ENCODE data around the gene MEG3.

The MEG3 gene

DNA sequence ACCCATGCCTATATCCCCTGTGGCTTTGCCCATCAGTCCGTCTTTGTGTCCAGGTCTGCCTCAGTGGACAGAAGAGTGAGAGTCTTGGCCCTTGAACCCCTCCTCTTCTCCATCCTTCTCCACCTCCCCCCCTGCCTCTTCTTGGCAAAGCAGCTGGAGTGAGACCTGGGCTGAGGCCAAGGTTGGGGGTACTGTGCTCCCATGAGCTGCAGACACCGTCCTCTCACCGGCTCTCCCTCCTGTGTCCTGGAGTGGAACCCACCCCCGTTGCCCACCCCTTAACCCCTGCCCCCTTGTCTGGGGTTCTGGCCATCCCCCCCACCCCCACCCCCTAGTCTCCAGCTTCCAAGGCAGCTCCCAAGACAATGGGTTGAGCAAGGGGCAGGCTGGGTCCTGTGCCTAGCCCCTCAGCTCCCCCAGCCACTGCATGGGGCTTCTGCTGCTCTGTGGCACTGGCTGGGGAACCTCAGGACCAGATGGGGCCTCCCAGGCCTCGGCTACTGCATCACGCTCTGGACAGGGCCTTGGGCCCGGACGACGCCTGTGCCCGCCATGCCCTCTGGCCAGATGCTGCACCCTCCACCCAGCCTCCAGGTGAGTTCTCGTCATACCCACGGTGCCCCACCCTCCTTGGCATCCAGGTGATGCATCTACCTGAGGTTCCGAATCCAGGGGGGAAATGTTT lies 41.9 kb downstream of the MEG3 start:
- DNase-seq = no peak

GRCh38 chr14:100868621-100869370 lies 42.9 kb downstream of the MEG3 start:
- no peak for DNase-seq

DNA sequence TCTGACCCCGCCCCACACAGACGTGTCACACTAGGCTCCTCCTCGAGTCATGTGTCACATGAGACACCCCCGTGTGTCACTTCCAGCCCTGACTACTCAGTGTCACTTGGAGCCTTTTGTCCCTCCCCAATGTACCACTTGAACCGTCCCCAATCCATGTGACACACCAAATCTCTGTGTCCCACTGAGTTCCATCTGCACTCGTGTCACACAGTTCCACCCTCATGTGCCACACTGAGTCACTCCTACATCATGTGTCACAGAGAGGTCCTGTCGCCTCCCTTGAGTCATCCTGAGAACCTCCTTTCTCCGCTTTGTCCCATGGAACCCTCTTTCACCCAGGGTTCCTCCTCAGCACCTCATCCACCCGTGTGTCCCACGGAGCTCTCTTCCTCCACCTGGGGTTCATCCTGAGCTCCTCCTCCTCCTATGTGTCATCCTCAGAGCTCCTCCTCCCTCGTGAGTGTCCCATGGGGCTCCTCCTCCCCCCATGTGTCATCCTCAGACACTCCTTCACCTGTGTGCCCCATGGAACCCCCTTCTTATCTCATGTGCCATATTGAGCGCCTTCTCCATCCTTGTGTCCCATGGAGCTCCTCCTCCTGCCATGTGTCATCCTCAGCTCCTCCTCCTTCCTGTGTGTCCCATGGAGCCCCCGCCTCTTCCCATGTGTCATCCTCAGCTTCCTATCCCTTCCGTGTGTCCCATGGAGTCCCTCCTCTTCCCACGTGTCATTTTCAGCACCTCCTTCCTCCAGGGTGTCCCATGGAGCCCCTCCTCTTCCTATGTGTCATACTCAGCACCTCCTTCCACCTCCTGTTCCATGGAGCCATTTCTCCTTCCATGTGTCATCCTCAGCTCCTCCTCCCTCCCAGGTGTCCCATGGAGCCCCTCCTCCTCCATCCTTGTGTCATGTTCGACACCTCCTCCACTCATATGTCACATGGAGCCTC lies 45.6 kb downstream of the MEG3 start:
- DNase-seq = no peak

GRCh38 chr14:100872259-100873095 lies 46.6 kb downstream of the MEG3 start:
- DNase-seq = no peak

GRCh38 chr14:100873096-100873482 lies 47.2 kb downstream of the MEG3 start:
- DNase-seq = no peak

- DNase-seq = no peak
Observed at GRCh38 chr14:100874051-100874410, 48.1 kb downstream of the MEG3 start.

DNA sequence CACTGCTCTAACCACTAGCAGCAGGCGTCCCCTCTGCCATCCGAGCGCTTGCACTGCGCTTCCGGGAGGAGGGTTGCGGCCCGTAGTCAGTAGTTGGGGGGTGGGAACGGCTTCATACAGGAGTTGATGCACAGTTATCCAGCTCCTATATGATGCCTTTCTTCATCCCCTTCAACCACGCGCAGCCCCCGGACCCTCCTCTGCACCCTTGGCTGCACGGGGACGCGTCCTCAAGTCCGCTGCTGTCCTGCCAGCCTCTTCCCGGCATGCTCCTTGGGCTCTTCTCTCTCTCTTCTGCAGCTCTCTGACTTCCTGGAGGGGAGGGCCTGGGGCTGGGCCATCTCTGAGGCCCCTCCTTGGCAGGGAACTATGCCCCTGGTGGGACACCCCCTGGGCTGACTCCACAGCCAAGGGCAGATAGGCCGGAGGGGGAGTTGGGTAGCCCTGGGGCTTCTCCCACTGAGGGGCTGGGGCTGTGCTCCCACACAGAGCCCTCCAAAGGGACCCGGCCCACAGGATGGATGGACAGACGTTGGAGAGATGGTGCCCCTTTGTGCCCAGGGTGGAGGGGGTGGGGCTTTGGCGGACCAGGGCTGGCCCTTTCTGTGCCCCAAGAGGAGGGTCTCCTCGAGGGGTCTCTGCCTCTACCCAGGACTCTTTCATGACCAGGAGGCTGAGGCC lies 48.6 kb downstream of the MEG3 start:
- no peak for DNase-seq

- DNase-seq = no peak
Observed at GRCh38 chr14:100875126-100875525, 49.2 kb downstream of the MEG3 start.

DNA sequence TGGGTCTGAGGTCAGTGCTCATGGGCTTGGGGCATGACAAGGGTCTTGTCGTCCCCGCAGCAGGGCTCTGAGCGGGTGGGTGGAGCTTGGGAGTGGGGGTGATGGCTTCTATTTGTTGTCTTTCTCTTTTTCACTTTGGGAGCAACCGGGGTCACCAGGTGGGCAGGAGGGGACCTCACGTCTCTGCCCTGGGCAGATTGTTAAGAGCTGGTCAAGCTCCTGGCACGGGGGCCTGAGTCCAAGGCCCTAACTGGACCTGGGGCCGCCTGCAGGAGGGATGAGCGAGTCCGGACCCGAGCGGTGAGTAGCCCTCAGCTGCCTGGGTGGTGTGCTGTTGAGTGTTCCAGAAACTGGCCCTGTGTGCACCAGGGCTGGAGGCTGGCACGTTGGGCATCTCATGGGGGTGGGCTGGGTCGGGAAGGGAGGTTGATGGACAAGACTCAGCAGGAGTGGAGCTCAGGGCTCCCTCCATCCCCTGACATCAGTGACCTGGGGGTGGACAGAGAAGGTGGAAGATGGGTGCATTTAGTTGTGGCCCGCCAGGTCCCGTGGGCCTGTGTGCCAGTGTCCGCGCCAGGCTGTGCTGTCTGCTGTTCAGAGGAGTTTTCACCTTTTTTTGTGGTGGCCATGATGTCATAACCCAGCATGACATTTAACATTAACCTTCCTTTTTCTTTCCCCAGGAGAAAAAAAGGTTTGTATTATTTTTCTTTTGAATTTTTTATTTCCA lies 50.1 kb downstream of the MEG3 start:
- no peak for DNase-seq

- no peak for DNase-seq
Observed at GRCh38 chr14:100878271-100879146, 52.6 kb downstream of the MEG3 start.

DNA sequence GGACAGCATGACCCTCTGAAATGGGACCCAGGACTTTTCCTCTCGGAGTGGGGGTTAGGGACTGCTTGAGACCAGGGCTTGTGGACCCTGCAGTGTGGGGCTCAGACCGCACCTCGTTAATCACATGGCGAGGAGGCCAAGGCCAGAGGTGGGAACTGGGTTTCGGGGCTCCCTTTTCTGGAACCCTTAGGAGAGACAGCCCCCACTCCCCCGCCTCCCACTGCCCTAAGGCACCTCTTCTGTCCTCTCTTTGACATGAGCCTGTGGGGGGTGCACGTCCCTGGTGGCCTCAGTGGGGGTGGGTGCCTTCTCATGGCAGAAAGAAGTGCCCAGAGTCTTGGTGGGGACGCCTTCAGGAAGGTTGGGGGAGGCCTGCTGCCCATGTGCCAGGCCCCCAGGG lies 53.3 kb downstream of the MEG3 start:
- DNase-seq = no peak

GRCh38 chr14:100879782-100880181 lies 53.9 kb downstream of the MEG3 start:
- DNase-seq = no peak

DNA sequence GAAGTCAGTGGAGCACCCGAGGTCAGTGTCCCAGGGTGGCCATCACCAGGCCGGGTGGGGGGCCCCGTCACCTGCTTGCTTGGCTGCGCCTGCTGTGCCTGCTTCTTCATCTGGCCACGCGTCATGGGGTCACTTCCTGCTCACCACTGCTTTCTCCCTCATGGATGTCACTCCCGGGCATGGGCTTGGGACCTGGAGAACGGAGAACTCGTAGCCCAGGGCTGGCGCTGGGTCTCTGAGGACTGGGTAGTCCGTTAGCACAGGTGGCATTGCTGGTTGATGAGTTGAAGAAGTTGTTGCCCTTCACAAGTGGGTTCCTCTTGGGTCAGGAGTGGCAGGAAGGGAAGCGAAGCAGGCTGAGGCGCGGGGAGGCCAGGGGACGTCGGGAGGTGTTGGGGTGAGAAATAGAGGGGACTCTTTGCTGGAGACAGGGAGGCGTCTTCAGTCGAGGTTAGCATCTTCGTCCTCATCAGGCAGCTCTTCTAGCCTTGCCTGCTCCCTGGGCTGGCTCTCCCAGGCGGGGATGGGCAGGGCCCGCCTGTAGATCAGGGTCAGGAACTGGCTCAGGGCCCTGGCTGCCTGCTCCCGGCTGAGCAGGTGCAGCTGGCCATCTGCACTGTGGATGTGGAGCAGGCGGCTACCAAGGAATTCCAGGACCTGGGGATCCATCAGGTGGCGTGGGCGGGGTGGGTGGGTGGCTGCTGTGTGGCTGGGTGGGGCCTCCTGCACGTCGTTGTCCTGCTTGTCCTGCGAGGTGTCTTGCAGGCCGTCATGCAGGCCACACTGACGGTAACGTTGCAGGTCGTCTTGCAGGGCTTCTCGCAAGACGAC lies 54.6 kb downstream of the MEG3 start:
- no peak for DNase-seq

DNA sequence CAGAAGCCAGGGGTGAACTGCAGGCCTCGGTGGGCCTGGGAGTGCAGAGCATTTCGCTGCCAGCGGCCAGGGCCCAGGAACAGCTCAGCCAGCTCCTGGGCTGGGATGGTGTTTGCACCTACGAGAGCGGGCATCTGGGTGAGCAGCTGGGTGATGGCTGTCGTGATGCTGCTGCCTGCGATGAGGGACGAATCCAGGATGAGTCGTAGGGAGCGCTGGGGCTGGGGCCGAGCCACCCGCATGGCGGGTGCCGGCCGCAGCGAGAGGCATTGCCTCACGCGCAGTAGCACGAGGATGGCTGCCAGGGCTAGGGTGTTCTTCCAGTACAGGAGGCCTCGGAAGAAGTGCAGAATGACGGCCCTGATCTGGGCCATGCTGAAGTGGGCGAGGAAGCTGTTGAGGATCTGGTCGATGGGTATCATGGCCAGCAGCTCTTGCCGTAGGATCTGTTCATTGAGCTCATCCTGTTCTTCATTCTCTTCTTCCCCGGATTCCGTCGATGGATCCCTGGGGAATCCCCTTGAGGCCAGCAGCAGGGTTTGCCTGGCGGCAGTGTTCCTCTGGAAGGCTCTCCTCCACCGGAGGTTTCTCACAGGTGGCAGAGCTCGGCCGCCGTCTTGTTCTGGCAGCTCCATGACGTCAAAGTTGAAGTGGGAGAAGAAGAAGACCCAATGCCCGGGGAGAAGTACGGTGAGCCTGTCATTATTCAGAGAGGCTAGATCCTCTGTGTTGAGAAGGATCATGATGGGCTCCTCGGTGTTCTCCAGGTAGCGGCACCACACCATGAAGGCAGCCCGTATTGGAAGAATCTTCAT lies 55.5 kb downstream of the MEG3 start:
- no peak for DNase-seq

DNA sequence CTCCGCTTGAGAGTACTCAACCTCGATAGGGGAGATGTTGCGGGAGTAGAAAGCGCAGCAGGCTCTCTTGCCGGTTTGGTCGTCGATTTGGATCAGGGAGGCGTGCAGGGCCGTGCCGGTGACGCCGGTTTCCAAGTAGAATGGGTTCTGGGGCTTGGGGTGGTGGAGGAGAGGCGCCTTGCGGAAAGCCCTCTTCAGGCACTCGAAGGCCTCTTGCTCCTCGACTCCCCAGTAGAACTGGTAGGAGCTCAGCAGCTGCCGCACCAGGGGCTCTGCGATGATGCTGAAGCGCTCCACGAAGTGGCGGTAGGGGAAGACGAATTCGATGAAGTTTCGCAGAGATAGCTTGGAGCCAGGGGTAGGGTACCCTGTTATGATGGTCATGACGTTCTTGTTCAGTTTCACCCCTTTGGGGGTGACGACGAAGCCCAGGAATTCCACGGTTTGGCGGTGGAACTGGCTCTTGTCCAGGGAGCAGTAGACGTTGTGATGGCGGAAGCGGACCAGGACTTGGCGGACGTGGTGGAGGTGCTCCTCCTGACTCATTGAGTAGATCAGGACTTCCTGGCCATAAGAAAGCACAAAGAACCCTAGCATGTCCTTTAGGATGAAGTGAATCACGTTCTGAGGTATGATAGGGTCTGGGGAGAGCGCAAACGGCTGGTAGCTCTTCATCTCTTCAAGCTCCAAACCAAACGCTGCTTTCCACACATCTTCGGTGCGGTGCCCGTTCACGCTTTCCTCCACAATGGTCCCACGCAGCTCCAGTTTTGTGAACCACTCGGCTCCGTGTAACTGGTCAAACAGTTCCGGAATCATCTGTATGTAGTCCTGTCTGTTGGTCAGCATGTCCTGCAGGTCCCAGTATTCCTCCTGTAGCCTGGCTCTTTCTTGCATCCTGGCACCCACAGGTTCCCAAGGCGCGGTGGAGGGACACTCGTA lies 56.4 kb downstream of the MEG3 start:
- DNase-seq = no peak

DNA sequence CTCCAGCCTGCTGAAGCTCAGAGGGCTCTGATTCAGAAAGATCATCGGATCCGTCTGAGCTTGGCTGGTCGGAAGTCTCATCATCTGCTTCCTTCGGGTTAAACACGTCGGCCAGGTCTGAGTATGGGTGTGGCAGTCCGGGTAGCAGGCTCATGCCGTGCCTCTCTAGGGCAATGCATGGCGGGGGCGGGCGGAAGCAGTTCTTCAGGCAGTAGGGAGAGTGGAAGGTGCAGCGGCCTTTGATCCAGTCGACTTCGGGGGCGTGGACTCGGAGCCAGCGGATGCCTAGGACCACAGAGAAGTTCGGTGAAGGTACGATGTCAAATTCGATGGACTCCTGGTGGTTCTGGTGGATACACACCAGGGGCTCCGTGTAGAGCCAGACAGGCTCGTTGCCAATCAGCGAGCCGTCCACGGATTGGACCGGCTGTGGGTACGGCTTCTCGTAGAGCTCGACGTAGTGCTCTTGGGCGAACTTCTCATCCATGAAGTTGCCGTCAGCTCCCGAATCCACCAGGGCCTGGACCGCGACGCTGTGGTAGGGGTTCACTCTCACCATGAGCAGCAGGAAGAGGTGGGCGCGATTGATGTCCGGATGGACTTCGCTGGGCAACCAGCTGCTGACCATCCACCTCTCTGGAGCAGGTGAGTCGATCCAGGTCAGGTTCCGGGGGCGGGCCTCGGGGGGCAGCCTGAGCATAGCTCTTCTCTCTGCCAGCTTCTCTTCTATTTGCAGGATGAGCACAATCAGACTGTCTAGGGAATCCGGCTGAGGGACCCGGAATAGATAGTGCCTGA lies 57.3 kb downstream of the MEG3 start:
- DNase-seq = no peak

DNA sequence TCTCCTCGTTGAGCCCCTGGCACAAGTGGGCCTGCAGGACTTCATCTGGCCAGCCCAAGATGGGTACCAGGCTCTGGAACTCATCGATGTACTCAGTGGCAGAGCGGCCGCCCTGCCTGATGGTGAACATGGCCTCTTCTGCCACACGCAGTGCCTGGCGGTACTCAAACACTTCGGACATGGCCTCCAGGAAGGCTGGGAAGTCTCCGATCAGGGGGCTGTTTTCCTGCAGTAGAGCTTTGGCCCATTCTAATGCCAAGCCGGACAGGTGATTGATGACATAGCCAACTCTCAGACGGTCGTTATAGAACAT lies 57.8 kb downstream of the MEG3 start:
- DNase-seq = no peak

Measured in DMS 273 treated with DMSO at 0.1 percent for 48 hours (cell line).